Erythroblast (primary cell): ENCODE measurements around the gene SSU72.

Experiments
- GATA1 ChIP-seq: IDR thresholded peaks from 2 replicates; pipeline ENCODE4 v1.6.1; 2011; ENCODE audit warnings: low read depth, mild to moderate bottlenecking, control low read depth, low read length, moderate library complexity
- POLR2A ChIP-seq: IDR thresholded peaks from 2 replicates; pipeline ENCODE4 v1.6.1; 2011; ENCODE audit warnings: mild to moderate bottlenecking, low read length

DNA sequence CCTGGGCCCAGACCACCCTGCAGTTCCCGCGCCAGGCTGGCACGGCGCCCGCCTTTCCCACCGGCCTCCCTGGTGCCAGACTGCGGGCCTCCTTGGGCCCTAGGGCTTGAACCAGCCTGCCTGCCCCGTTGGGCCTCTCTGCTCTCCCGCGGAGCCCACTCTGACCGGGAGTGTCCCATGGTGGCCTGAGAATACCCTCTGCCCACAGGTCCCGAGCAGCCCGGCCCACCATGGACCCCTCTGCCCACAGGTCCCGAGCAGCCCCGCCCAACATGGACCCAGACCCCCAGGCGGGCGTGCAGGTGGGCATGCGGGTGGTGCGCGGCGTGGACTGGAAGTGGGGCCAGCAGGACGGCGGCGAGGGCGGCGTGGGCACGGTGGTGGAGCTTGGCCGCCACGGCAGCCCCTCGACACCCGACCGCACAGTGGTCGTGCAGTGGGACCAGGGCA, 48.5 kb upstream of the SSU72 start:
- TF ChIP-seq POLR2A: no peak
- TF ChIP-seq GATA1: no peak
